HT1080 (cell line): ENCODE data around the gene TPST2. TPM values are rescaled to one million over a fixed set of nuclear protein-coding genes. Genes with fewer than 3 reads are reported as not detected.

Source experiments
- DNase-seq: peaks from one replicate; pipeline ENCODE4 v3.0.0-alpha.2; 2015; ENCODE audit warnings: low read depth
- total RNA-seq: library from RNA; depleted of rRNA; stranded (reverse); fragments of >200 nt; shearing (Covaris generic); gene quantifications from 2 replicates; pipeline ENCODE4 v1.2.3, GENCODE V29; 2014

Gene TPST2
- total RNA-seq, 1 experiment from 2014 or later = 50.1 TPM

DNA sequence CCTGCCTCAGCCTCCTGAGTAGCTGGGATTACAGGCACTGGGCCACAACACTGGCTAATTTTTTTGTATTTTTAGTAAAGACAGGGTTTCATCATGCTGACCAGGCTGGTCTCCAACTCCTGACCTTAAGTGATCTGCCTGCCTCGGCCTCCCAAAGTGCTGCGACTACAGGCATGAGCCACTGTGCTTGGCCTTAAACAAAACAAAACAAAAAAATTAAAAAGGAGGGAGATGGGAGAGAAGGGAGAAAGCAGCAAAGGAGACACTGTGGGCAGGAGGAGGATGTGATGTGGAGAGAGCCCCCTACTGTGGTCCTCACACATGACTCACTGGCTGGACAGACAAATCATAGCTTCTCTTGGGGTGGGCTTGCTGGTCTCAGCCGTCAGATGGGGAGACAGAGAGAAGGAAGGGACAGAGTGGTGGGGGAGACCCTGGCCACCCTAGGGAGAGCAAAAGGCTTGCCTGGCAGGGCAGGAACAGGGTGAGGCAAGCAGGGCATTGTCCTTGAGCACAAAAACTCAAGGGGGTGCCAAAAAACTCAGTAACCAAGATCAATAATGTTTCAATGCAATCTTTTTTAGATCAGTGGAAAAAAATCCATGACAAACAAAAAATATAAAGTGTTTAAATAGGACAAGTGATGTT lies 31.6 kb downstream of the TPST2 start:
- DNase-seq = peak; percentile 77

GRCh38 chr22:26556904-26557303 lies 33.0 kb downstream of the TPST2 start:
- DNase-seq = no peak

DNA sequence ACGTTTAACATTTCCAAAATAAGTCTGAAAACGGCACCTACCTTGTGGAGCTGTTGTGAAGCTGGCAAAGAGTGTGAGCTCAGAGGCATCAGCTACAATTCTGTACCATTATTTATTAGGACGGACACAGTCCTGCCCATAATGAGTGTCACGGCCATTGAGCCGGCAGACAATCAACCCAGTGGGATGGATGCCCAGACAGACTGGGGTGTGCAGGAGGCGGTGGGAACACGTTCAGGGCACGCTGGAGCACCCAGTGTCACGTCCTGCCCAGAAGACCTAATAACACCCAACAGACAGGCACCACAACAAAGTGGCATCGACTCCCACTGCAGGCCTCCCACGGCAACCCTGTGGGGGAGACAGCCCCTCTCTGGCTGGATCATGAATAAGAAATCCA lies 34.5 kb downstream of the TPST2 start:
- no peak for DNase-seq

DNA sequence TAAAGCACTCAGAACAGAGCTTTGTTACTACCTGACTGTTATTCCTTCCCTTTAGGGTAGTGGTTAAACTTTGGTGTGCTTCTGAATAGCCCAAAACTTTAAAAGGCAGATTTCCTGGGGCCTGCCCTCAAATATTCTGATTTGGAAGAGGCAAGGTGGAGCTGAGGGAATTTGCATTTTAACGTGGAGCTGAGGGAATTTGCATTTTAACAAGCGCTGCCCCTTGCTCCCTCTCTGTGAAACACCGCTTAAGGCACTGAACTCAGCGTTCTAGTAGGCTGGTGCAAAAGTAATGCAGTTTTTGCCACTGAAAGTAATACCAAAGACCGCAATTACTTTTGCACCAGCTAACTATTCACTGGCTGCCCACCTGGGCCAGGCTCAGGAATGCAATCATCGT lies 35.0 kb downstream of the TPST2 start:
- no peak for DNase-seq

- DNase-seq = peak; percentile 93
These were observed 36.7 kb downstream of the TPST2 start for GRCh38 chr22:26553056-26553752.

GRCh38 chr22:26552466-26552865 lies 37.5 kb downstream of the TPST2 start:
- no peak for DNase-seq

- DNase-seq = no peak
These were observed 38.4 kb downstream of the TPST2 start for GRCh38 chr22:26551568-26551967.

GRCh38 chr22:26550498-26551033 lies 39.4 kb downstream of the TPST2 start:
- peak; percentile 98 for DNase-seq

GRCh38 chr22:26549902-26550497 lies 39.9 kb downstream of the TPST2 start:
- no peak for DNase-seq

GRCh38 chr22:26548984-26549383 lies 40.9 kb downstream of the TPST2 start:
- DNase-seq = no peak

GRCh38 chr22:26548303-26548702 lies 41.6 kb downstream of the TPST2 start:
- DNase-seq = no peak

DNA sequence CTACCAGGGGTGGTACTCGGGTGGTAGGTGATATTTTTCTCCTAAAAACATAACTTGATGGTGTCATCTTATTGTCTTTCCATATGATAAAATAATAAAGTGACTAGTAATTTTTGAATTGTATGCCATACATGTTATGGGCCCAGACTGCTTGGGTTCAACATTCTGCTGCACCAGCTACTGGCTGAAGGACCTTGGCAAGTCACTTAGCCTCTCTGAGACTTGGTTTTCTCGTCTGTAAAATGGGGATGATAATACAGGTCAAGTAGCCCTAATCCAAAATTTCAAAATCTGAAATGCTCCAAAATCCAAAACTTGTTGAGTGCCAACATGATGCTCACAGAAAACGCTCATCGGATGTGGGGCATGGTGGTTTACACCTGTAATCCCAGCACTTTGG lies 42.1 kb downstream of the TPST2 start:
- no peak for DNase-seq

- peak; percentile 80 for DNase-seq
These were observed 42.5 kb downstream of the TPST2 start for GRCh38 chr22:26547426-26547825.

DNA sequence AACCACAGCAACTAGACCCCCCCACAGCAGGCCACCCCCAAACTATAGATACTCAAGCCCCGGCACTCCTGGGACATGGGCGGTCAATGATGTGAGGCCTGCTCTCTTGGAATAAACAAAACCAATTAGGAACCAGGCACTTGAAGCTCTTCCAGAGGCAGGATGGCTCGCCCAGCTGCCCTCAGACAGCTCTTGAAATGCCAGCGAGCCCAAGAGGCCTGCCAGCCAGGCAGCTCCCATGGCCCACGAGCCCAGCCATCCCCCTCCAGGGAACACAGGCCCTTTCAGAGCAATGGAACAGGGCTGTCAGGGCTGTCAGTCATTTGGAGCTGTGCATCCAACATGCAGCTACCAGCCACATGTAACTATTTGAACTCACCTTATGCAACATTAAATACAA lies 43.6 kb downstream of the TPST2 start:
- DNase-seq = no peak

GRCh38 chr22:26545827-26546226 lies 44.1 kb downstream of the TPST2 start:
- no peak for DNase-seq

GRCh38 chr22:26545385-26545784 lies 44.5 kb downstream of the TPST2 start:
- no peak for DNase-seq

GRCh38 chr22:26544489-26544888 lies 45.4 kb downstream of the TPST2 start:
- DNase-seq = no peak

DNA sequence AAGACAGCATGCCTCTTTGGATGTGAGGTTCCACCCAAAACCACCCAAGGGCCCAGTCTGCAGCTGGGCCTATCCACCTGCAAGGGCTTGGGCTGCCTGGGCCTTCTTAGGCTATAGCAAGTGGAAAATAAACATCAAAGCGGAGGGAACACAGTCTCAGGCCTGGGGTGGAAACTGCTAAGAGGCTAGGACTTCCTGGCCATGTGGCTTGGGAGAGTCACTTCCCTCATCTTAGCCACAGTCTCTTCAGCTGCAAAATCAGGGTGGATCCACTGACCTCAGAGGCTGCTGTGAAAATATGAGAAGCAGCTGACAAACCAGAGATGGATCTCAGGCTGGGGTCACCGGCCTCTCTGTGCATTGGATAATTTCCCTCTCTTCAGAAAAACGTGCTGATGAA lies 47.1 kb downstream of the TPST2 start:
- peak; percentile 41 for DNase-seq

DNA sequence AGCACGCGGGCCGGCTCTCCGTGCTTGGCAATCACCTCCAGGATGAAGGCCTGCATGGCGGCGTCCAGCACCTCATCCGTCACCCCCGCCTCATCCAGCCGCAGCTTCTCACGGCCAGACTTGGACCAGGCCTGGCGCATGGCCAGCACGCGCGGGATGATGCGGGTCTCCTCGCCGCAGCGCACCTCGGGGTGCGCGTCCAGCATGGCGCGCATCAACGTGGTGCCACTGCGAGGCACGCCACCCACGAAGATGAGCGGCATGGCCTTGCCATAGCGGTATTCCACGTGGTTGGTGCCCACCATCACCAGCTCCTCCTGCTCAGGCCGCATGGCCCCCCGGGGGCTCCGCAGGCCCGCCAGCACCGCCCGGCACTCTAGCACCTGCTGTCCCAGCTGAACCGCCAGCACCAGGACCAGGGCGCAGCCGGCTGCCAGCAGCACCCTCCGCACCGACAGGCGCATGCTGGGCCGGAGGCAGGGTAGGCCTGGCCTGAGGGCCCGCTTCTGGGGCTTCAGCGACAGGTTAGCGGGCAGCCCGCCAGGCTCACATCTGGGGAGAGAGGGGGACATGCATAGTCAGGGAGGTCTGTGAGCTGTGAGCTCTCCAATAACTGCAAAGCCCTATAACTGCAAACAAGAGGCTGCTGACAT lies 48.6 kb downstream of the TPST2 start:
- DNase-seq = no peak

DNA sequence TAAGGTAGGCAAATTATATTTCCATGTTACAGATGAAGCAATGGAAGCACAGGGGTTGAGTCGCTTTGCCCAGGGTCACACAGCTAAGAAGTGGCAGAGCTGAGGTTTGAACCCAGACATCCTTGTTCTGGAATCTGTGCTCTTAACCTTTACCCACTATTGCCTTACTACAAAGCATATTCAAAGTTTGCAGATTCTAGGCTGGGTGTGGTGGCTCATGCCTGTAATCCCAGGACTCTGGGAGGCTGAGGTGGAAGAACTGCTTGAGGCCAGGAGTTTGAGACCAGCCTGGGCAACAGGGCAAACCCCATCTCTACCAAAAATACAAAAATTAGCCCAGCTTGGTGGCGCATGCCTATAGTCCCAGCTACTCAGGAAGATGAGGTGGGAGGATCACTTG lies 49.8 kb downstream of the TPST2 start:
- DNase-seq = no peak

DNA sequence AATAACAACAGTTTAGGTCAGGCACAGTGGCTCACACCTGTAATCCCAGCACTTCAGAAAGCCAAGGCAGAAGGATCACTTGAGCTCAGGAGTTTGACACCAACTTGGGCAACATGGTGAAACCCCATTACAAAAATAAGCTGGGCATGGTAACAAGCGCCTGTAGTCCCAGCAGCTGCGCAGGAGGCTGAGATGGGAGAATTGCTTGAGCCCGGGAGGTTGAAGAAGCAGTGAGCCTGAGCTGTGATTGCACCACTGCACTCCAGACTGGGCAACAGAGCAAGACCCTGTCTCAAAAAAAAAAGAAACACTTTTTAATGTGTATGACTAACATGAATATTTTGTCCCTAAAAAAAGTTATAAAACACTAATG lies 53.2 kb downstream of the TPST2 start:
- no peak for DNase-seq
